Measurements from ENCODE around the gene CLEC16A.
"Not testable (repeated sequence)": the region's sequence is repeated elsewhere in the genome, so short reads cannot be mapped to it uniquely, and the experiment has no call there.

The CLEC16A gene

DNA sequence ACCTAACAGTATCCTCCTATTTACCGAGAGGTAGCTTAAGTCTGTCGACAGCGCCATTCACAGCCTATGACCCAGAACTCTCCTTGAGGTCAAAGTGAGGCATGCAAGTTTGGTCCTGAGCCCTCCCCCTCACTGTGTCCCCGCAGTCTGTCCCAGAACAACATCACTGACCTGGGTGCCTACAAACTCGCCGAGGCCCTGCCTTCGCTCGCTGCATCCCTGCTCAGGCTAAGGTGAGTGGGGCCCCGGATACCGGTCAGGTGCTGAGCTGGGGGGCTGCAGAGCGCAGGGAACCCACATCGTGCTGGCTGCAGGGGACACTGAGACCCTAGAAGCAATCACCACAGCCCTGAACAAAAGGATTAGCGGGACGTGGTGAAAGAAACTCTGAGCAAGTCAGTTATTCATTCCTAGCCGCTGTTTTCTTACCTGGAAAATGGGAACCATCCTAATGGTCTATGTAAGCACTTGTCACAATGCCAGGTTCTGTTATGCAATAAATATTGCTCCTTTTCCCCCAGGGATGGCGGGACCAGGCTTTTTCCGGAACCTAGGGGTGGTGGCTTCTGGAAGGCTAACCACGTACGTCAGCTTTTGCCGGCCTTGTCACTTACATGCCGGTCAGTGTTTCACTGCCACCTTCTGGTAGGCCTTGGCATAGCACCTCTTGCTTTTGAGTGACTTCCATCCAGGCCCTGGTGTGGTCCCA lies 25.9 kb upstream of the CLEC16A start:
- no peaks in the 10 kb centered on the region for H3K9me3 ChIP-seq (ENCODE audit: control insufficient read depth, low read length)
- no peaks in the 10 kb centered on the region for H3K4me1 ChIP-seq (ENCODE audit: control insufficient read depth, insufficient read depth, low read length)
- H3K27me3 ChIP-seq (ENCODE audit: control insufficient read depth, insufficient read depth, low read length): no peaks in the 10 kb centered on the region
- H3K4me3 ChIP-seq (ENCODE audit: low read length): no peak overlapping the region
- no peaks in the 10 kb centered on the region for H3K36me3 ChIP-seq (ENCODE audit: control insufficient read depth, insufficient read depth, low read length)
- peak overlapping the region; percentile 49 for H3K9ac ChIP-seq (ENCODE audit: low read length)

DNA sequence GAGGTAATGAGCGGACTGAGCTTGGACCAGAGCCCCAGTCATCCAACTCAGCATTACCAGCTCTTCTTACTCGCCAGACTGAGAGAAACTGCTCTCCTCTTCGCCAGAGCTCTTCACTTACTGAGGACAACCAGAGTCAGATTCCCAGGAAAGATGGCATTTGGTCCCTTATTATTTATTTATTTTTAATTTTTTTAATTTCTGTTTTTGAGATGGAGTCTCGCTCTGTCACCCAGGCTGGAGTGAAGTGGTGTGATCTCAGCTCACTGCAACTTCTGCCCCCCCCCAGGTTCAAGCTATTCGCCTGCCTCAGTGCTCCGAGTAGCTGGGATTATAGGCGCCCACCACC lies 25.4 kb upstream of the CLEC16A start:
- peak overlapping the region; percentile 49 for H3K9ac ChIP-seq (ENCODE audit: low read length)
- H3K4me3 ChIP-seq (ENCODE audit: low read length): no peak overlapping the region
- no peaks in the 10 kb centered on the region for H3K4me1 ChIP-seq (ENCODE audit: control insufficient read depth, insufficient read depth, low read length)
- no peaks in the 10 kb centered on the region for H3K27me3 ChIP-seq (ENCODE audit: control insufficient read depth, insufficient read depth, low read length)
- H3K9me3 ChIP-seq (ENCODE audit: control insufficient read depth, low read length): no peaks in the 10 kb centered on the region
- no peaks in the 10 kb centered on the region for H3K36me3 ChIP-seq (ENCODE audit: control insufficient read depth, insufficient read depth, low read length)

DNA sequence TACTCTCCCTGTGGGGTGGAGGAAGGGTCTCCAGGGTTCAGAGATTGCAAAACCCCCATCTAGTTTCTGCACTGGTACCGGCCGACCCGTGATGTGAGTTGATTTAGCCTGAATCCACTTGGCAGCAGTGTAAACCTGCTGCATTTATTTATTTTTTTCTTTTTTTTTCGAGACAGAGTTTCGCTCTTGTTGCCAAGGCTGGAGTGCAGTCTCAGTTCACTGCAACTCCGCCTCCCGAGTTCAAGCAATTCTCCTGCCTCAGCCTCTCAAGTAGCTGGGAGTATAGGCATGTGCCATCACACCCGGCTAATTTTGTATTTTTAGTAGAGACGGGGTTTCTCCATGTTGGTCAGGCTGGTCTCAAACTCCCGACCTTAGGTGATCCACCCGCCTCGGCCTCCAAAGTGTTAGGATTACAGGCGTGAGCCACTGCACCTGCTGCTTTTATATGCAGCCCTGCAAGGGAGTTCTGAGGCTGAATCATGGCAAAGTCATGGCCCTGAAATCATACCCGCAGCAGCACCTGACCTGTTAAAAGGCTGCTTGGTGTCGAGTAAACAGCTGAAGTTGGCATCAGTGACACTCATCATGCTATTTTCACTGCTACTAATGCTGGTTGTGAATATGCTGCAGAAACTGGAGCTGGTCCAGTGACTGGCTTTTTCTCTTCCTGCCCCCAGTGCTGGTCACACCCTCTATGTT lies 23.5 kb upstream of the CLEC16A start:
- no peaks in the 10 kb centered on the region for H3K36me3 ChIP-seq (ENCODE audit: control insufficient read depth, insufficient read depth, low read length)
- no peaks in the 10 kb centered on the region for H3K4me1 ChIP-seq (ENCODE audit: control insufficient read depth, insufficient read depth, low read length)

DNA sequence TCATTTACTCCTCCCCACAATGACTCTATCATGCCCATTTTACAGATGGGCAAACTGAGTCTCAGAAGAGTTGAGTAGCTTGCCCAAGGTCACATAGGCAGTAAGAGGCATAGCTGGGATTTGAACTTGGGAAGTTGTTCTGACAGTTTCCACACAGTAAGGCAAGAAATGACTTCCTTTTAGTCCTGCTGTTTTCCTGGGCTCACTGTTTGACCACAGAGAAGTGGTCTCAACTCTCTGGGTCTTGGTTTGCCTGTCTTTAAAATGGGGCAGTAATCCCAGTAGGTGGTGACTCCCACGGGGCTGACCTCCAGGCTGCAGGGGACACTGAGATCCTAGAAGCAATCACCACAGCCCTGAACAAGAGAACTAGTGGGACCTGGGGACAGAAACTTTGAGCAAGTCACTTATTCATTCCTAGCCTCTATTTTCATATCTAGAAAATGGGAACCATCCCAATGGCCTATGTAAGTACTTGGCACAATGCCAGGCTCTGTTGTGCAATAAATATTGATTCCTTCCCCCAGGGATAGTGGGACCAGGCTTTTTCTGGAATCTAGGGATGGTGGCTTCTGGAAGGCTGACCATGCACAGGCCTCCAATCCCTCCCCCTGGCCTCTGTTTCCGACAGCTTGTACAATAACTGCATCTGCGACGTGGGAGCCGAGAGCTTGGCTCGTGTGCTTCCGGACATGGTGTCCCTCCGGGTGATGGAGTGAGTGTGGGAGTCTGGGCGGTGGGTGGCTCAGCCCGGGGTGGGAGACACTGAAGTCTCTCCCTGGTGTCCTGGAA lies 22.6 kb upstream of the CLEC16A start:
- H3K4me3 ChIP-seq (ENCODE audit: low read length): no peak overlapping the region
- no peaks in the 10 kb centered on the region for H3K27me3 ChIP-seq (ENCODE audit: control insufficient read depth, insufficient read depth, low read length)
- no peaks in the 10 kb centered on the region for H3K36me3 ChIP-seq (ENCODE audit: control insufficient read depth, insufficient read depth, low read length)
- H3K9ac ChIP-seq (ENCODE audit: low read length): no peak overlapping the region
- H3K9me3 ChIP-seq (ENCODE audit: control insufficient read depth, low read length): no peaks in the 10 kb centered on the region
- no peaks in the 10 kb centered on the region for H3K4me1 ChIP-seq (ENCODE audit: control insufficient read depth, insufficient read depth, low read length)

More for the DNA sequence above, 23.5 kb upstream of the CLEC16A start:
- Histone ChIP-seq H3K4me3 (ENCODE audit: low read length) (no peak overlapping the region), H3K9ac (ENCODE audit: low read length) (no peak overlapping the region), H3K9me3 (ENCODE audit: control insufficient read depth, low read length) (no peaks in the 10 kb centered on the region), H3K27me3 (ENCODE audit: control insufficient read depth, insufficient read depth, low read length) (no peaks in the 10 kb centered on the region)

DNA sequence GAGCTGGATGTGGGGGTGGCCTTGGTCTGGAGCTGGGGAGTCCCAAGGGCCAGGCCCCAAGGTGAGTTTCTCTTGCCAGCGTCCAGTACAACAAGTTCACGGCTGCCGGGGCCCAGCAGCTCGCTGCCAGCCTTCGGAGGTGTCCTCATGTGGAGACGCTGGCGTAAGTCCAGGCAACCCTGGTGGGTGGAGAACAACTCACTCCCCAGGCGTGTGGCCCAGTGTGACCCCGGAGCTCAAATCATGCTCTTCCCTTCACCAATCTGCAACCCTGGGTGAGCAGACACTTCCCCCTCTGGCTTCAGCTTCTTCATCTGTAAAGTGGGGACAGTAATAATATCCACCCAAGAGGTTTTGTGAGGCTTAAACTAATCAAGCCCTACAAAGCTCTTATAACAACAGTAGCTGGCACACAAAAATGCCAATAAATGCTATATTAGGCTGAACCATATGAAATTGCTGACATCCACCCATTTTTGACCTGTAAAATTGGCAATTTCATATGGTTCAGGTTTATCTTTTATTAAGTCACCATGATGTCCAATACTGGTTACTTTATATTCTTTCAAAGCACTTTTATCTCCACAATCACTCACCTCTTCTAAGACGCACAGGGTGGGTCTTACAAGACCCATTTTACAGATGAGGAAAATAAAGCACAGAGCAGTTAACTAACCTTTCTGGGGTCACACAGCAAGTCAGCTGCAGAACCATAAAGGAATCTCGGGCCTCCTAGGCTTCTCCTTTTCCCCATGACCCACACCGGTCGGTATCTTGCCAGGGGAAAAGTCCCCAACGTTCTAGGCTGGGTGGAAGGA lies 21.8 kb upstream of the CLEC16A start:
- Histone ChIP-seq H3K36me3 (ENCODE audit: control insufficient read depth, insufficient read depth, low read length) (peaks cover under 1% of the 10 kb centered on the region), H3K9ac (ENCODE audit: low read length) (no peak overlapping the region), H3K9me3 (ENCODE audit: control insufficient read depth, low read length) (no peaks in the 10 kb centered on the region), H3K4me3 (ENCODE audit: low read length) (no peak overlapping the region), H3K4me1 (ENCODE audit: control insufficient read depth, insufficient read depth, low read length) (no peaks in the 10 kb centered on the region), H3K27me3 (ENCODE audit: control insufficient read depth, insufficient read depth, low read length) (no peaks in the 10 kb centered on the region)

DNA sequence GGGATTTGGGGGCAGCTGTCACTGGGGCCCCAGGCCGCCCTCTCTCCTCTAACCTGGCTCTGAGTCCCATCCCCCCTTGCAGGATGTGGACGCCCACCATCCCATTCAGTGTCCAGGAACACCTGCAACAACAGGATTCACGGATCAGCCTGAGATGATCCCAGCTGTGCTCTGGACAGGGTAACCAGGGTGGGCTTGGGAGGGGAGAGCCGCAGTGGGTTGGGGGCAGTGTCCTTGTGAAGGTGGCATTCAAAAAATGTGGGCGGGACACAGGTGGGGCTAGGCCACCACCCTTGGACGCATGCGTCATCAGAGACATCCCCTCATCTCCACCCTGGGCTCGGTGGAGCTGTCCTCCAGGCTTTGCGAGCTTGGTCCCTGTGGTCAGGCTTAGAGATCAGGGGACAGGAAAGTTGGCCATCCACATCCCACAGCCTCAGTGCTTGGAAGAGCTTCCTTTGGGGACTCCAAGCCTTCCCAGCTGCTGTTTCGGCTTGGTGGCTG lies 21.2 kb upstream of the CLEC16A start:
- H3K27me3 ChIP-seq (ENCODE audit: control insufficient read depth, insufficient read depth, low read length): no peaks in the 10 kb centered on the region
- H3K36me3 ChIP-seq (ENCODE audit: control insufficient read depth, insufficient read depth, low read length): peaks cover 7% of the 10 kb centered on the region
- no peaks in the 10 kb centered on the region for H3K9me3 ChIP-seq (ENCODE audit: control insufficient read depth, low read length)
- no peak overlapping the region for H3K4me3 ChIP-seq (ENCODE audit: low read length)
- no peaks in the 10 kb centered on the region for H3K4me1 ChIP-seq (ENCODE audit: control insufficient read depth, insufficient read depth, low read length)
- H3K9ac ChIP-seq (ENCODE audit: low read length): no peak overlapping the region

DNA sequence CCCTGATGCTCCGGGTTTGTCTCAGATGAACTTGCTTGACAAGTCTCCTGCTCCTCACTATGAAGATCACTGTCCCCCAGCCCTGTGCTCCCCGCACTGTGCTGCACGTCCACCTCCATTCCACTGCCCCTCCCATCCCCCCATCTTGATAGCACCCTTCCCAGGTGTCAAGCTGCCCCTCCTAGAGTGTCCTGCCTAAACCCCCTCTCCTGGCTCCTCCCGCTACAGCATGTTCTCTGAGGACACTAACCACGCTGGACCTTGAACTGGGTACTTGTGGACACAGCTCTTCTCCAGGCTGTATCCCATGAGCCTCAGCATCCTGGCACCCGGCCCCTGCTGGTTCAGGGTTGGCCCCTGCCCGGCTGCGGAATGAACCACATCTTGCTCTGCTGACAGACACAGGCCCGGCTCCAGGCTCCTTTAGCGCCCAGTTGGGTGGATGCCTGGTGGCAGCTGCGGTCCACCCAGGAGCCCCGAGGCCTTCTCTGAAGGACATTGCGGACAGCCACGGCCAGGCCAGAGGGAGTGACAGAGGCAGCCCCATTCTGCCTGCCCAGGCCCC lies 20.6 kb upstream of the CLEC16A start:
- no peak overlapping the region for H3K9ac ChIP-seq (ENCODE audit: low read length)
- no peaks in the 10 kb centered on the region for H3K4me1 ChIP-seq (ENCODE audit: control insufficient read depth, insufficient read depth, low read length)
- no peaks in the 10 kb centered on the region for H3K27me3 ChIP-seq (ENCODE audit: control insufficient read depth, insufficient read depth, low read length)
- H3K9me3 ChIP-seq (ENCODE audit: control insufficient read depth, low read length): no peaks in the 10 kb centered on the region
- no peak overlapping the region for H3K4me3 ChIP-seq (ENCODE audit: low read length)
- peaks cover 7% of the 10 kb centered on the region for H3K36me3 ChIP-seq (ENCODE audit: control insufficient read depth, insufficient read depth, low read length)

DNA sequence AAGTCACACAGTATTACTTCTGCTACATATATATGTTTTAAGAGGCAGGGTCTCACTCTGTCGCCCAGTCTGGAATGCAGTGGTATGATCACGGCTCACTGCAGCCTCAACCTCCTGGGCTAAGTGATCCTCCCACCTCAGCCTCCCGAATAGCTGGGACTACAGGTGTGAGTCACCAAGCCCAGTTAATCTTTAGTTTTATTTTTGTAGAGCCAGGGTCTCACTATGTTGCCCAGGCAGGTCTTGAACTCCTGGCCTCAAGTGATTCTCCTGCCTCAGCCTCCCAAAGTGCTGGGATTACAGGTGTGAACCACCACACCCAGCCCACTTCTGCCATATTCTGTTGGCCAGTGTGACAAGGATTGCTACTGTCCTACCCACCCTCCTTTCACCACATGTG lies 19.1 kb upstream of the CLEC16A start:
- not testable (repeated sequence) for H3K9ac ChIP-seq (ENCODE audit: low read length); H3K9me3 ChIP-seq (ENCODE audit: control insufficient read depth, low read length); H3K27me3 ChIP-seq (ENCODE audit: control insufficient read depth, insufficient read depth, low read length); H3K36me3 ChIP-seq (ENCODE audit: control insufficient read depth, insufficient read depth, low read length); H3K4me1 ChIP-seq (ENCODE audit: control insufficient read depth, insufficient read depth, low read length); H3K4me3 ChIP-seq (ENCODE audit: low read length)

DNA sequence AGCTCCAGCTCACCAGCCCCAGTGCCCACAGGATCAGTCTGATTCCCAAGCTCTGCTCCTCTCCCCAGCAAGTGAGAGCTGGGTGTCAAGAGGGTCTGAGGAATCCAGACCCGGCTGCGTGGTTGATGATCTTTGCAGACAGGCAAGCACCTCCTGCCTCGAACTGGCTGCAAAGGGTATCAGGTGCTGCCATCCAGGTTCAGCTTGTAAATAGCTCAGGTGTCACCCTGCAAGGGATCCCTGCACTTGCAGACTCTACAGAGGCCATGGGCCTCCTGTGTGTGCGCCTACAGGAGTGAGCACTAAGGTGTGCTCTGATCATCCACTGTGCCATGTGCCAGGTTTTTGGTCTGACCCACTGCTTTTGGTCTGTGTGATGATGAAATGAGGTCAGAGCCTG lies 18.3 kb upstream of the CLEC16A start:
- no peaks in the 10 kb centered on the region for H3K27me3 ChIP-seq (ENCODE audit: control insufficient read depth, insufficient read depth, low read length)
- no peak overlapping the region for H3K9ac ChIP-seq (ENCODE audit: low read length)
- H3K4me1 ChIP-seq (ENCODE audit: control insufficient read depth, insufficient read depth, low read length): no peaks in the 10 kb centered on the region
- H3K36me3 ChIP-seq (ENCODE audit: control insufficient read depth, insufficient read depth, low read length): peaks cover 7% of the 10 kb centered on the region
- no peak overlapping the region for H3K4me3 ChIP-seq (ENCODE audit: low read length)
- no peaks in the 10 kb centered on the region for H3K9me3 ChIP-seq (ENCODE audit: control insufficient read depth, low read length)

DNA sequence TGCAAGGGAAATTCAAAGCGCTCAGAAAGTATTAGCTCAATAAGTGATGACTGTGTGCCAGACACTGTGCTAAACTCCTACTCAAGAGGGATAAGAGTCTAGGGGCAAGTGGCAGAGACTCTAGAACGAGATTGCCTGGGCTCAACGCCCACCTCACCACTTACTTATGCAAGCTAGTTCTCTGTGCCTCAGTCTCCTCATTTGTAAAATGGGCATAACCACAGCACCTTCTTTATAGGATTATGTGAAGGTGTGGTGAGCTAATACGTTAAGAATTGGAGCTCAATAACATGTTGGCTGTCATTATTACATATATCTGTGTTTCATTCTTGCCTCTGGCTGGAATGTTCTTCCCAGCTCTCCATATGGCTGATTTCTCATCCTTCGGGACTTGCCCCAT lies 17.5 kb upstream of the CLEC16A start:
- Histone ChIP-seq H3K4me1 (ENCODE audit: control insufficient read depth, insufficient read depth, low read length) (no peaks in the 10 kb centered on the region), H3K27me3 (ENCODE audit: control insufficient read depth, insufficient read depth, low read length) (no peaks in the 10 kb centered on the region), H3K9ac (ENCODE audit: low read length) (no peak overlapping the region), H3K4me3 (ENCODE audit: low read length) (no peak overlapping the region), H3K36me3 (ENCODE audit: control insufficient read depth, insufficient read depth, low read length) (peaks cover 7% of the 10 kb centered on the region), H3K9me3 (ENCODE audit: control insufficient read depth, low read length) (no peaks in the 10 kb centered on the region)

DNA sequence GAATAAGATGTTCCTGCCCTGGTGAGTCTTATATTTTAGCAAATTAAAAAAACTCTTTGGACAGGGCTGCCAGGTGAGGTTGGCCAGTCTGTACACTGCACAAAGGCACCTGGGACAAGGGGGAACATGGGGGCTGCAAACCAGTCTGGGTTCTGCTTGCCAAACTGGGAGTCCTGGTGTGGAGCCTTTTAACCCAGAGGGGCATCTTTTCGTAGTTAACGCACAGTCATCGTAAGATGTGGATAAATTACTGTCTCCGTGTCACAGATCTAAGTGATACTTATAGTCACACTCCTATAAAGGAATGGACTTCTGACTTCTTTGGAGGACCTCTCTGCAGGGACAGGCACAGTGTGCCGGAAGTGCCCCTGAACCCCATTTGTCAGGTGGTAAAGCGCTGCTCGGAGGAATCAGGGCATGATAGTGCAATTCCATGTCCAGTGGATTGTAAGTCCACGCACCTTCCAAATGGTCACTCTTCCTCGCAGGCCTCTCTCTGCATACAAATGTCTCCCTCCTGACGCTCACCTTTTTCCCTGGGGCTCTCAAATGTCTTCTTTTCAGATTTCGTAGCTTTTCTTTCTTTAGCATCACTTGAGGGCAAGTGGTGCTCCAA lies 16.8 kb upstream of the CLEC16A start:
- Histone ChIP-seq H3K27me3 (ENCODE audit: control insufficient read depth, insufficient read depth, low read length) (no peaks in the 10 kb centered on the region), H3K4me3 (ENCODE audit: low read length) (no peak overlapping the region), H3K36me3 (ENCODE audit: control insufficient read depth, insufficient read depth, low read length) (peaks cover 7% of the 10 kb centered on the region), H3K4me1 (ENCODE audit: control insufficient read depth, insufficient read depth, low read length) (no peaks in the 10 kb centered on the region), H3K9ac (ENCODE audit: low read length) (no peak overlapping the region), H3K9me3 (ENCODE audit: control insufficient read depth, low read length) (no peaks in the 10 kb centered on the region)

All from mucosa of stomach (tissue), 1 donor.